Muscle of leg (tissue), 11 donors: ENCODE measurements around the gene UTF1. TPM values are rescaled to one million over a fixed set of nuclear protein-coding genes. Genes with fewer than 3 reads are reported as not detected.

Experiments
- DNase-seq: peaks from one replicate; pipeline ENCODE4 v3.0.0; 2013
- H3K27ac ChIP-seq: one replicate; pipeline ENCODE4 v1.5.1; 2013; ENCODE audit warnings: mild to moderate bottlenecking, low read length, control low read depth
- H3K27me3 ChIP-seq: one replicate; pipeline ENCODE4 v1.6.1; 2013; ENCODE audit warnings: low read length; ENCODE audit not compliant: control insufficient read depth, insufficient read depth
- H3K36me3 ChIP-seq: one replicate; pipeline ENCODE4 v1.6.1; 2013; ENCODE audit warnings: low read length; ENCODE audit not compliant: control insufficient read depth, insufficient read depth
- H3K4me1 ChIP-seq: one replicate; pipeline ENCODE4 v1.6.1; 2013; ENCODE audit warnings: low read length; ENCODE audit not compliant: control insufficient read depth, insufficient read depth
- H3K4me3 ChIP-seq: one replicate; pipeline ENCODE4 v1.5.1; 2013; ENCODE audit warnings: low read length, control low read depth
- H3K9me3 ChIP-seq: replicated peaks from 2 replicates; pipeline ENCODE4 v1.6.1; 2013; ENCODE audit warnings: low read depth, low read length; ENCODE audit not compliant: control insufficient read depth
- WGBS: methylation state at CpG from one replicate; pipeline ENCODE4 v1.1.5; 2013; ENCODE audit warnings: missing lambda C conversion rate; ENCODE audit not compliant: insufficient coverage; 5-methylcytosine and 5-hydroxymethylcytosine counted together
- polyA plus RNA-seq, 8 donors: library from polyadenylated mRNA; unstranded; fragments of 120-200 nt; gene quantifications; one replicate each; pipeline versions ENCODE4 v1.2.1 to v1.2.3, GENCODE V29; 2013; ENCODE audit warnings: inconsistent platforms in 1 of 8, low replicate concordance in 1 of 8; ENCODE audit not compliant: insufficient read length in 8 of 8, insufficient read depth in 1 of 8
- total RNA-seq: library from RNA; stranded (reverse); fragments of 120-200 nt; gene quantifications from one replicate; pipeline ENCODE4 v1.2.4, GENCODE V29; 2013

The UTF1 gene
- total and polyA plus RNA-seq, 9 donors, result not detected

DNA sequence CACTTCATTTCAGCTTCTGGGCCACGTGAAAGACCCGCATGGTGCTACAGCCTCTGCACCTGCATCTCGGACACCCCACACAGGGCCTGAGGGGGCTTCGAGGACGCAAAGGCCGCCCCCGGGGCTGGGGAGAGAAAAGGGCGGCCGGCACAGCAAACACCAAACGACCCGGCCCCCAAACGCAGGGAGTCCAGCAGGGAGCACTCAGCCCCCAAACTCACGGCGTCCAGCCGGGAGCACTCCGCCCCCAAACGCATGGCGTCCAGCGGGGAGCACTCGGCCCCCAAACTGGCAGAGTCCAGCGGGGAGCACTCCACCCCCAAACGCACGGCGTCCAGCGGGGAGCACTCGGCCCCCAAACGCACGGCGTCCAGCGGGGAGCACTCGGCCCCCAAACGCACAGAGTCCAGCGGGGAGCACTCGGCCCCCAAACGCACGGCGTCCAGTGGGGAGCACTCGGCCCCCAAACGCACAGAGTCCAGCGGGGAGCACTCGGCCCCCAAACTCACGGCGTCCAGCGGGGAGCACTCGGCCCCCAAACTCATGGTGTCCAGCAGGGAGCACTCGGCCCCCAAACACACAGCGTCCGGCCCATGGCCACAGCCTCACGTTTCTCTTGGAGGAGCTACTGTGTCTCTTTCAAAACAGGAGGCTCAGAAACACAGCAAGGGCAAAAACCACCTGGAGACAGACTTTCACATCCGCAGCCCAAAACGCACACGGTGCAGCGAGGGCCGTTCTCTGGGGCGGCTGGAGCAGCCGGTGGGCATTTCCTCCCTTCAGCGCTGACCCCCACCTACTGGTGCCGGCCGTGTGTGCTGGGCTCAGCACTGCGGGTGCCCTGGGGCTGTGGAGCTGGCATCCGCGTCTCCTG lies 27.0 kb upstream of the UTF1 start:
- Histone ChIP-seq H3K27ac (no peak overlapping the region), H3K9me3 (no peaks in the 10 kb centered on the region), H3K4me1 (no peaks in the 10 kb centered on the region), H3K4me3 (no peak overlapping the region), H3K27me3 (no peaks in the 10 kb centered on the region), H3K36me3 (no peaks in the 10 kb centered on the region)
- DNase-seq, result no peak
- WGBS, result 88% methylated on average over 48 of the region's 62 CpGs

DNA sequence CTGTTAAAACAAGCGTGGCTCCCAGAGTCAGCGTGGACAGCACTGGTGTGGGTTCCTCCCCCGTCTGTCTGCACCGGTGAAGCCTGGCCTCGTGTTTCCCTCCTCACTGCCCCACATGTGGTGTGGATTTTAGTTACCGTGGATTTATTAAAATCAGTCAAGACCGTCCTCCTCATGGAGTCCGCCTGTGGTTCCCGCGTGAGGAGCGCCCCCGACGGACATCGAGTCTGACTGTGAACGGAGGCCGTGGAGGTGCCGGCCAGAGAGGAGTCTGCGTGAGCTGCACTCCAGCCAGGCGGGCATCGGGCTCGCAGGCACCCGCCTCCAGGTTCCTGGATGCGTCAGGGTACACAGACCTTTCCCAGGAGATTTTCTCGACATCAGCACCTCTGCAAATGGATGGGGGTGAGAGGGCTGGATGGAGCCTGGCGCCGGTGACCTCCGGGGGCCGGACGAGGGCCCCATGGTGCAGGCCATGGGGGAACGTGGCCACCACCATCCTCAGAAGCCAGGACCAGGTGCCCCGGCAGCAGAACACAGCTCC lies 26.3 kb upstream of the UTF1 start:
- no peaks in the 10 kb centered on the region for H3K27me3 ChIP-seq
- H3K27ac ChIP-seq, result no peak overlapping the region
- H3K4me1 ChIP-seq, result no peaks in the 10 kb centered on the region
- DNase-seq, result no peak
- H3K9me3 ChIP-seq, result no peaks in the 10 kb centered on the region
- no peak overlapping the region for H3K4me3 ChIP-seq
- H3K36me3 ChIP-seq, result no peaks in the 10 kb centered on the region
- 84% methylated on average over 25 of the region's 31 CpGs for WGBS

DNA sequence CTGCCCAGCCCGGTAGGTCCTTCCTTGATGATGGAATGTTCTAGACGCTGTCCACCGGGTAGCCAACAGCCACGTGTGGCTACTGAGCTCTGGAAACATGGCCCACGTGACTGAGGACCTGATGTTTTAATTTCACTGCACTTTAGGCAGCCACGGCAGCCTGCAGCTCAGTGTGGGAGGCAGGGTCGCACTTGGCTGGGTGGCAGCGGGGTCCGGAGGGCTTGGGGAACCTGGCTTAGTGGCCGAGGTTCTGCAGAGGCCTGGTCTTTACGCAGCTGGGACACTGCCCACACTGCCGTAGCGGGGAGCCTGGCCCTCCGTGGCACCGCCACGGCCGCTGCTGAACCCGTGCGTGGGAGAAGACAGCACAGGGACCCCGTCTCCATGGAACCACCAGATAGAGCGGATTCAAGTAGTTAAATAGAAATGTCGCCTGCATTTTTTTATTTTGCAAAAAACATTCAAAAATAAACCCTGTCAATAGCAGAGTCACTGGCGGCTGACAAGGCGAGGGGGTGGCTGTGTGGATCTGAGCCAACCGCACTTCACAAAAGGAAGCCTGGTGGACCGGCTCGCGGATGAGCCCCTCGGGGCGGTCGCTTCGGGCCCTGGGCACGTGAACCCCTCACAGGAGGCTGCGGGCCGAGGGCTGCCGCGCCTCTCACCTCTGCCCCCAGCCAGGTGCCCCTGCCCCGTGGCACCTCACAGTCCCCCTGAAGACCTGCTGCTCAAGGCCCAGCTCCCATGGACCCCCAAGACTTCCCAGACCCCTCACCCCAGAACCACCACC lies 25.6 kb upstream of the UTF1 start:
- no peaks in the 10 kb centered on the region for H3K27me3 ChIP-seq
- H3K4me1 ChIP-seq, result no peaks in the 10 kb centered on the region
- no peak overlapping the region for H3K4me3 ChIP-seq
- H3K9me3 ChIP-seq, result no peaks in the 10 kb centered on the region
- no peak for DNase-seq
- H3K27ac ChIP-seq, result no peak overlapping the region
- 81% methylated on average over 27 of the region's 38 CpGs for WGBS
- H3K36me3 ChIP-seq, result no peaks in the 10 kb centered on the region

DNA sequence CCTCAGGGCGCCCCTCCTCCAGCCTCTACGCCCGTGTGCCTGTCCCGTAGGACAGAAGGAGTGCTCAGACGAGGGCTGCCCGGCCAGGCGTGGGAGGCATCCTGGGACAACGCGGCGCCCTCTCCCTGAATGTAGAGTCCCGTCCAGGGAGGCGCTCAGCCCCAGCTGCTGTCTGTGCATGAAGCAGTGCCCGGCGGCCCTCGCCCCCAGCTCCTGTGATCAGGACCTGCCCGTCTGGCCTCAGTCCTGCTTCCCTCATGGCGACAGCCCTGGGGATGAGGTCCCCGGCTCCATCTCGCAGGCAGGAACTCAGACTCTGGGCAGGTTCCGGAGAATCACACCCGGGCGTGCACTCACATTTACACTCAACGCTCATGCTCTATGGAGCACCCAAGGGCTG lies 24.9 kb upstream of the UTF1 start:
- 84% methylated on average over 23 of the region's 23 CpGs for WGBS
- H3K4me3 ChIP-seq, result no peak overlapping the region
- H3K4me1 ChIP-seq, result no peaks in the 10 kb centered on the region
- no peak for DNase-seq
- no peaks in the 10 kb centered on the region for H3K27me3 ChIP-seq
- no peaks in the 10 kb centered on the region for H3K36me3 ChIP-seq
- no peaks in the 10 kb centered on the region for H3K9me3 ChIP-seq
- H3K27ac ChIP-seq, result no peak overlapping the region

DNA sequence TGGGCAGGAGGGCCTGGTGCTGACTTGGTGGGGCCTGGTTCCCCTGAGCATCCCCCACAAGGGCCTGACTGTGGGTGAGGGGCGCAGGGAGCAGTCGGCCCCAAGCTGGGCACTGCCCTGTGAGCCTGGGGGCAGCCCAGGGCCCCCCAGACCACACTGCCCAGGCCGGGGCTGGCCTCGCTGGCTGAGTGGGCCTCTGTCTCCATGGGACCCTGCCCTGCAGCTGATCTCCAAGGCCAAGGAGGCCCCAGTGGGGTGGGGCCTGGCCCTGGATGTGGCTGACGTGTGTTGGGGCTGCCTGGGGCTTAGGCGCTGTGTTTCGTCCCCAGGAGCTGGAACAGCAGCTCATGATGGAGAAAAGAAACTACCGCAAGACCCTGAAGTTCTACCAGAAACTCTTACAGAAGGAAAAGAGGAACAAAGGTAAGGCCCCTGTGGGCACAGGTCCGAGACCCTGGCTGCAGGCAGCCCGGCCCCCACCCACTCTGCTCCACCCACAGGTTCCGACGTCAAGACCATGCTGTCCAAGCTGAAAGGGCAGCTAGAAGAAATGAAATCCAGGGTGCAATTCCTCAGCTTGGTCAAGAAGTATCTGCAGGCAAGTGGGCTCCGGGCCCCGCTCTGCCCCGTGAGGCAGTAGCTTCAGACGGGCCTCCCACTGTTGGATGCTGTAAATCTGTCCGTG lies 23.5 kb upstream of the UTF1 start:
- no peak for DNase-seq
- Histone ChIP-seq H3K27ac (no peak overlapping the region), H3K27me3 (no peaks in the 10 kb centered on the region), H3K9me3 (no peaks in the 10 kb centered on the region), H3K4me1 (no peaks in the 10 kb centered on the region), H3K36me3 (no peaks in the 10 kb centered on the region), H3K4me3 (no peak overlapping the region)
- 64% methylated on average over 12 of the region's 17 CpGs for WGBS

DNA sequence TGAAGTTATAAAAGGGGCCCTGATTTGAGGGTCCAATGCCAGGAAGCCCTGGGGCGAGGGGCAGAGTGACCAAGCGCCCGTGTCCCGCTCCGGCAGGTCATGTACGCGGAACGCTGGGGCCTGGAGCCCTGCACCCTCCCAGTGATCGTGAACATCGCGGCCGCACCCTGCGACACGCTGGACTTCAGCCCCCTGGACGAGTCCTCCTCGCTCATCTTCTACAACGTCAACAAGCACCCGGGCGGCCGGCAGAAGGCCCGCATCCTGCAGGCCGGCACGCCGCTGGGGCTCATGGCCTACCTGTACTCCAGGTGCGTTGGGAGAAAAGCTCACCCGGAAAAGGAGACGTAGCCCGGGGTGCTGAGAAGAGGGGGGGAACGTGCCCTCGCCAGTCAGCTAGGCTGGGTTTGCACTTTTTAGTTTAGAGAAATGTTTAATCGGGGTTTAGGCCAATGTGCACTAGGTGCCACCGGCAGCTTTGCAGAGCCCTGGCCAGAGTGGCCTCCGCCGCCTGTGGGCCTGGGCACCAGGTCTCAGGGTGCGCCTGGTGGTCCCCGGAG lies 22.9 kb upstream of the UTF1 start:
- Histone ChIP-seq H3K4me3 (no peak overlapping the region), H3K9me3 (no peaks in the 10 kb centered on the region), H3K27ac (no peak overlapping the region), H3K4me1 (no peaks in the 10 kb centered on the region), H3K36me3 (no peaks in the 10 kb centered on the region), H3K27me3 (no peaks in the 10 kb centered on the region)
- WGBS, result 88% methylated on average over 35 of the region's 36 CpGs
- DNase-seq, result no peak

DNA sequence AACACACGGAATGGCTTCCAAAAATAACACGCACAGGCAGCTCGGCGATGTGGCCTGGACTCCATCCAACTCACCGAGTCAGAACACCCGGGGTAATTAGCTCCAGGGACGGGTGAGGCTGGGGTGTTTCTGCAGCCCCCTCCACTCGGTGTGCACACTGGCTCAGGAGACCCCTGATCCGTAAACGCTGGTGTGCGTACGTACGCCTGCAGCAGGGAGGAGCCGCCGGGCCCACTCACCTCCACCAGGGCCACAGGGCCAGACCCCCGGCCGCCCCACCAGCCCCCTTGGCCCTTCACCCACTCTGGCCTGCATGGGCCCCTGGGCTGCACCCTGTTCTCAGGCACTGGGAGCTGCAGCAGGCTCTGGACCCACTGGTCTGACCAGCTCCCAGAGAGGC lies 22.4 kb upstream of the UTF1 start:
- no peak for DNase-seq
- Histone ChIP-seq H3K9me3 (no peaks in the 10 kb centered on the region), H3K27ac (no peak overlapping the region), H3K4me1 (no peaks in the 10 kb centered on the region), H3K4me3 (no peak overlapping the region), H3K27me3 (no peaks in the 10 kb centered on the region), H3K36me3 (no peaks in the 10 kb centered on the region)
- 65% methylated on average over 13 of the region's 17 CpGs for WGBS

DNA sequence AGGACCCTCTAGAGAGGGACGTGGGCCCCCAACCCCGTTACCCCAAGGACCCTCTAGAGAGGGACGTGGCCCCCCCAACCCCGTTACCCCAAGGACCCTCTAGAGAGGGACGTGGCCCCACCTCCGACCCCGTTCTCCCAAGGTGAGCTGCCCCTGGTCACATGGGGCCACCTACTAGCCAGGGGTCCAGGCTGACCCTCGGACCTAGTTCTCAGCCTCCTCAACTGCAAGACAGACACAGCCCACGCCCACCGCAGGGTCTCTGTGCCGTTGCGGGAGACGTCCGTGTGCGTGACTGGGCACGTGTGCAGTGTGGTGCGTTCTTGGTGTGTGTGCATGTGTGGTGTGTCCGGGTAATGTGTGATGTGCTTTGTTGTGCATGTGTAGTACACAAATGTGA lies 21.6 kb upstream of the UTF1 start:
- Histone ChIP-seq H3K27me3 (no peaks in the 10 kb centered on the region), H3K36me3 (no peaks in the 10 kb centered on the region), H3K4me1 (no peaks in the 10 kb centered on the region), H3K9me3 (no peaks in the 10 kb centered on the region), H3K4me3 (no peak overlapping the region), H3K27ac (no peak overlapping the region)
- 86% methylated on average over 15 of the region's 18 CpGs for WGBS
- no peak for DNase-seq

DNA sequence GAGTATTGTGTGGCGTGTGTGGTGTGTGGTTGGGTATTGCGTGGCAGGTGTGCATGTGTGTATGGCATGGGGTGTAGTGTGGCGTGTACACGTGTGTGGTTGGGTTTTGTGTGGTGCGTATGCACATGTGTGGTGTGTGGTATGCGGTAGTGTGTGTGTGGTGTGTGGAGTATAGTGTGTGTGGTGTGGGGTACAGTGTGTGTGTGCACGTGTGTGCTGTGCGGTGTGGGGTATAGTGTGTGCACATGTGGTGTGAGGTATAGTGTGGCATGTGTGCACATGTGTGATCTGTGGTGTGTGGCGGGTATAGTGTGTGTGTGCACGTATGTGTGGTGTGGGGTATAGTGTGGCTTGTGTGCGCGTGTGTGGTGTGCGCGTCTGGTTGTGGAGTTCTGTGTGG lies 20.9 kb upstream of the UTF1 start:
- H3K27me3 ChIP-seq, result no peaks in the 10 kb centered on the region
- DNase-seq, result no peak
- no peaks in the 10 kb centered on the region for H3K9me3 ChIP-seq
- H3K36me3 ChIP-seq, result no peaks in the 10 kb centered on the region
- no peak overlapping the region for H3K4me3 ChIP-seq
- no peak overlapping the region for H3K27ac ChIP-seq
- 96% methylated on average over 14 of the region's 14 CpGs for WGBS
- H3K4me1 ChIP-seq, result no peaks in the 10 kb centered on the region
